ENCODE data around the gene UGT1A4. TPM values are rescaled to one million over a fixed set of nuclear protein-coding genes. Genes with fewer than 3 reads are reported as not detected.

The UGT1A4 gene
- total RNA-seq, 6 experiments from 2014 or later, result not detected

- H3K36me3 Mint-ChIP-seq (ENCODE audit: low read depth), result no peaks in the 10 kb centered on the region
- H3K27me3 Mint-ChIP-seq (ENCODE audit: insufficient read depth), result no peaks in the 10 kb centered on the region
- TF ChIP-seq, protein P1, sequence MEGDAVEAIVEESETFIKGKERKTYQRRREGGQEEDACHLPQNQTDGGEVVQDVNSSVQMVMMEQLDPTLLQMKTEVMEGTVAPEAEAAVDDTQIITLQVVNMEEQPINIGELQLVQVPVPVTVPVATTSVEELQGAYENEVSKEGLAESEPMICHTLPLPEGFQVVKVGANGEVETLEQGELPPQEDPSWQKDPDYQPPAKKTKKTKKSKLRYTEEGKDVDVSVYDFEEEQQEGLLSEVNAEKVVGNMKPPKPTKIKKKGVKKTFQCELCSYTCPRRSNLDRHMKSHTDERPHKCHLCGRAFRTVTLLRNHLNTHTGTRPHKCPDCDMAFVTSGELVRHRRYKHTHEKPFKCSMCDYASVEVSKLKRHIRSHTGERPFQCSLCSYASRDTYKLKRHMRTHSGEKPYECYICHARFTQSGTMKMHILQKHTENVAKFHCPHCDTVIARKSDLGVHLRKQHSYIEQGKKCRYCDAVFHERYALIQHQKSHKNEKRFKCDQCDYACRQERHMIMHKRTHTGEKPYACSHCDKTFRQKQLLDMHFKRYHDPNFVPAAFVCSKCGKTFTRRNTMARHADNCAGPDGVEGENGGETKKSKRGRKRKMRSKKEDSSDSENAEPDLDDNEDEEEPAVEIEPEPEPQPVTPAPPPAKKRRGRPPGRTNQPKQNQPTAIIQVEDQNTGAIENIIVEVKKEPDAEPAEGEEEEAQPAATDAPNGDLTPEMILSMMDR (IDR thresholded peaks at IDR 0.05), result no peak
- H3K27ac Mint-ChIP-seq, result no peak overlapping the region
- no peak overlapping the region for H3K4me3 Mint-ChIP-seq
- no peak for DNase-seq
- H3K4me1 Mint-ChIP-seq (ENCODE audit: low read depth), result no peaks in the 10 kb centered on the region
- H3K9me3 Mint-ChIP-seq, result peaks cover 24% of the 10 kb centered on the region
Observed at GRCh38 chr2:233754872-233755611, 36.5 kb downstream of the UGT1A4 start.

DNA sequence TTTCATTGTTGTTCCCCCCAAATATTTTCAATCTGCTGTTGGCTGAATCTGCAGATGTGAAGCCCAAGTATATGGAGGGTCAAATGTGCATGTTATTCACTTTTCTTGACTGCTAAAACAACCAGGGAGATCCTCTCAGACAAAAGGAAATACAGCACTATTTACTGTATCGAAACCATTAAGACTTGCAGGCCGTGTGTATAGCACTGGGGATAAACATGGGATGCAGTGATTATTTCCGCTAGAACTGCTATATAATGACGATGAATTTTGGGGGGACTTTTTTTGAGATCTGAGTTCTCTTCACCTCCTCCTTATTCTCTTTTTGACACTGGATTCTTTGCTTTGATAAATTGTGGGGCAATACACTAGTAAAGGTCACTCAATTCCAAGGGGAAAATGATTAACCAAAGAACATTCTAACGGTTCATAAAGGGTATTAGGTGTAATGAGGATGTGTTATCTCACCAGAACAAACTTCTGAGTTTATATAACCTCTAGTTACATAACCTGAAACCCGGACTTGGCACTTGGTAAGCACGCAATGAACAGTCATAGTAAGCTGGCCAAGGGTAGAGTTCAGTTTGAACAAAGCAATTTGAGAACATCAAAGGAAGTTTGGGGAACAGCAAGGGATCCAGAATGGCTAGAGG lies 38.0 kb downstream of the UGT1A4 start:
- H3K9me3 Mint-ChIP-seq, result peaks cover 25% of the 10 kb centered on the region
- H3K36me3 Mint-ChIP-seq (ENCODE audit: low read depth), result no peaks in the 10 kb centered on the region
- H3K27ac Mint-ChIP-seq, result no peak overlapping the region
- no peak for DNase-seq
- H3K4me1 Mint-ChIP-seq (ENCODE audit: low read depth), result no peaks in the 10 kb centered on the region
- no peaks in the 10 kb centered on the region for H3K27me3 Mint-ChIP-seq (ENCODE audit: insufficient read depth)
- H3K4me3 Mint-ChIP-seq, result no peak overlapping the region
- TF ChIP-seq, protein P1 (IDR thresholded peaks at IDR 0.05), result no peak

DNA sequence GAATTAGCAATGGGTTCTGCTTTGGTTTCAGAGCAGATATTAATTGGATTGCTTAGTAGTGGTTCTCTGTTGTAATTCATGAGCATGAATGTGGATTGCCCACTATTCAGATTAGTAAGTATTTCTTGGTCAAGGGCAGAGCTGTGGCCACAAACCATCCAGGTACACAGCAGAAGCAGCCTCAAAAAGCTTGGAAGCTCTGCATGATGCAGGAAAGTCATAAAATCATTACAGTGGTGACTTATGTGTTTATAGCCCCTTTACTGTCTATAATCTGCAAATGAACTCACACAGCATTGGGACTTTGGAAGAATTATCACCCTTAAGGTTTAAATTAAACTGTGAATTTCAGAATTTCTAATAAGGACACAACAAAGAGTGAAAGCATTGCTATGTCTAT lies 39.6 kb downstream of the UGT1A4 start:
- no peak for DNase-seq
- Mint-ChIP-seq H3K4me3 (no peak overlapping the region), H3K27me3 (ENCODE audit: insufficient read depth) (no peaks in the 10 kb centered on the region), H3K9me3 (peaks cover 21% of the 10 kb centered on the region), H3K4me1 (ENCODE audit: low read depth) (no peaks in the 10 kb centered on the region), H3K27ac (no peak overlapping the region), H3K36me3 (ENCODE audit: low read depth) (no peaks in the 10 kb centered on the region)
- TF ChIP-seq, protein P1 (IDR thresholded peaks at IDR 0.05), result no peak

DNA sequence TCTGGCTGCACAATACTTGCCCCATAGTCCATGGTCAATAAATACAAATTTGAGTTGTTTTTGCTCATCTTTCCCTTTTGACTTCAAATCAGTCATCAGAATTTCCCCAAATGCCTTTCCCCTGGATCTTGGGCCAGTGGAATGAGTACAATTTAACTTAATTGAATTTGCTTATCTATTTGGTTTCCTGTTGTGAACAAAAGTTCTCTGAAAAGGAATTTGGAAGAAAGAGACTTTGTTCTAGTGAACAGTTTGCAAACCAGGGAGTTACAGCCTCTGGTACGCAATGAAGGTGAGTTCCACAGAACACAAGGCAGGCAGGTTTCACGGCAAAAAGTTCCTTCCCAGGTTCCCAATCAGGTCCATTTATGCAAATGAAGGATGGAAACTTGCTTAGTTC lies 40.3 kb downstream of the UGT1A4 start:
- Mint-ChIP-seq H3K36me3 (ENCODE audit: low read depth) (no peaks in the 10 kb centered on the region), H3K4me1 (ENCODE audit: low read depth) (peaks cover 3% of the 10 kb centered on the region), H3K9me3 (peaks cover 21% of the 10 kb centered on the region), H3K4me3 (no peak overlapping the region), H3K27me3 (ENCODE audit: insufficient read depth) (no peaks in the 10 kb centered on the region), H3K27ac (no peak overlapping the region)
- TF ChIP-seq, protein P1 (IDR thresholded peaks at IDR 0.05), result no peak
- no peak for DNase-seq

- TF ChIP-seq, protein P1 (IDR thresholded peaks at IDR 0.05), result no peak
- H3K9me3 Mint-ChIP-seq, result peaks cover 21% of the 10 kb centered on the region
- H3K27ac Mint-ChIP-seq, result no peak within 1 kb of the TSS
- H3K27me3 Mint-ChIP-seq (ENCODE audit: insufficient read depth), result no peaks in the 10 kb centered on the region
- DNase-seq, result no peak
- no peak within 1 kb of the TSS for H3K4me3 Mint-ChIP-seq
- H3K4me1 Mint-ChIP-seq (ENCODE audit: low read depth), result peaks cover 12% of the 10 kb centered on the region
- no peaks in the 10 kb centered on the region for H3K36me3 Mint-ChIP-seq (ENCODE audit: low read depth)
Observed at GRCh38 chr2:233760043-233760442, 41.5 kb downstream of the UGT1A4 start, which contains the start of gene UGT1A1. UGT1A1 (plus strand) TSS chr2:233760270; CDS start chr2:233760288, 18 bp downstream.
